ENCODE measurements around the gene PTCHD4. TPM values are rescaled to one million over a fixed set of nuclear protein-coding genes. Genes with fewer than 3 reads are reported as not detected.

PTCHD4 gene
- total RNA-seq, 2 experiments from 2014 or later: not detected

DNA sequence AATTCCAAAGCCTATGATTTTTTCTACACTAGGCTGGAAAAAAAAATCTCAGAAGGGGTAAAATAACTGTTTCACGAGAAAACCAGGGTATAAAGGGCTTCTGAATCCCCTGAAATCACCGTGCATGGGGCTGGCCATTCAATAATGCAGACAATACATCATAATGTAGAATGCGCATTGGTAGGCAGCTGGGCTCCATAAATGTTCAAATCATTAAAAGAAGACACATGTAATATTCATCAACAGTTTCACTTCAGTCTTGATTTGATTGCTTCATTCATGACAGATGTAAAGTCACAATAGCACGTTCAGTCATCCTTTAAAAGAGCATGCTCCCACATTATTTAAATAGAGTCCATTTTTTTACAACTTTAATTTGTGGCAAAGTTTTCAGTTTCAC is 20.5 kb downstream of the PTCHD4 start:
- no peaks in the 10 kb centered on the region for H3K27me3 Mint-ChIP-seq
- intact Hi-C loops (cut with micrococcal nuclease): no loop called here
- no peaks in the 10 kb centered on the region for H3K4me1 Mint-ChIP-seq (ENCODE audit: low read depth)
- H3K36me3 Mint-ChIP-seq: no peaks in the 10 kb centered on the region
- no peak overlapping the region for H3K4me3 Mint-ChIP-seq
- H3K9me3 Mint-ChIP-seq: no peaks in the 10 kb centered on the region
- POLR2A ChIA-PET: no interaction called here
- no peak overlapping the region for H3K27ac Mint-ChIP-seq
- DNase-seq: no peak
- CTCF ChIA-PET: no interaction called here

DNA sequence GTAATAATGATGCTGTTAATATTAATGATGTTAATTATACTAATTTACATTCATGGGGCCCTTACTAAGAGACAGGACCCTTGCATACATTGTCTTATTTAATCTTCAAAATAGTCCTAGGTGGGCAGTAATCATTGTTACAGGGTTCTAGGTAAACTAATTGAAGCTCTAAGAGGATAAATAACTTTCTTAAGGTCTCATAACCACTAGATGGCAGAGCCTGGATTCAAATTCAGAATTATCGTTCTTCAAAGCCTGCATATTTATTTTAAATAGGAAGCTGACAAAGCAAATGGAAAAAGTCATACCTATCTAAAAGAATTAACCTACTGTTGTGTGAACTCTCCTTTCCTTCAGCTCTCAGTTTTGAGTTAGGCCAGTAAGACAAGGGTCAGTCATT is 23.5 kb downstream of the PTCHD4 start:
- DNase-seq: no peak
- POLR2A ChIA-PET: no interaction called here
- Mint-ChIP-seq H3K9me3 (peaks cover 3% of the 10 kb centered on the region), H3K27ac (no peak overlapping the region), H3K27me3 (no peaks in the 10 kb centered on the region), H3K4me1 (ENCODE audit: low read depth) (no peaks in the 10 kb centered on the region), H3K4me3 (no peak overlapping the region), H3K36me3 (no peaks in the 10 kb centered on the region)
- CTCF ChIA-PET: no interaction called here
- intact Hi-C loops (cut with micrococcal nuclease): no loop called here

DNA sequence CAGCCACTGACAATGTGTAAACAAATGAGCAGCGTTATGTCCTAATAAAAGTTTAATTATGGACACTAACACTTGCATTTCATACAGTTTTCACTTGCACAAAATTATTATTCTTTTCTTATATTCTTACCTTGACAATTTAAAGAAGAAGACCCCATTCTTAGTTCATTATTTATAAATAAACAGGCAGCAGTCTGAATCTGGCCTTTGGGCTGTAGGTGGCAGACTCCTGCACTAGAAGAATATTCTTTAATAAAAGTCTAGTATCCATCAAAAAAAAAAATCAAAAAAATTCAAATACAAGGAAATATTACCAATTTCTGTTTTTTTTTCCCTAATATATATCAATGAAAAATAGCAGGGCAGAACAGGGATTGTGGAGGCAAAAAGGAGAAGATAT is 24.8 kb downstream of the PTCHD4 start:
- no peak for DNase-seq
- H3K9me3 Mint-ChIP-seq: peaks cover 3% of the 10 kb centered on the region
- intact Hi-C loops (cut with micrococcal nuclease): no loop called here
- H3K27ac Mint-ChIP-seq: no peak overlapping the region
- H3K4me1 Mint-ChIP-seq (ENCODE audit: low read depth): no peaks in the 10 kb centered on the region
- H3K36me3 Mint-ChIP-seq: no peaks in the 10 kb centered on the region
- ChIA-PET CTCF (no interaction called here), POLR2A (no interaction called here)
- no peak overlapping the region for H3K4me3 Mint-ChIP-seq
- no peaks in the 10 kb centered on the region for H3K27me3 Mint-ChIP-seq

DNA sequence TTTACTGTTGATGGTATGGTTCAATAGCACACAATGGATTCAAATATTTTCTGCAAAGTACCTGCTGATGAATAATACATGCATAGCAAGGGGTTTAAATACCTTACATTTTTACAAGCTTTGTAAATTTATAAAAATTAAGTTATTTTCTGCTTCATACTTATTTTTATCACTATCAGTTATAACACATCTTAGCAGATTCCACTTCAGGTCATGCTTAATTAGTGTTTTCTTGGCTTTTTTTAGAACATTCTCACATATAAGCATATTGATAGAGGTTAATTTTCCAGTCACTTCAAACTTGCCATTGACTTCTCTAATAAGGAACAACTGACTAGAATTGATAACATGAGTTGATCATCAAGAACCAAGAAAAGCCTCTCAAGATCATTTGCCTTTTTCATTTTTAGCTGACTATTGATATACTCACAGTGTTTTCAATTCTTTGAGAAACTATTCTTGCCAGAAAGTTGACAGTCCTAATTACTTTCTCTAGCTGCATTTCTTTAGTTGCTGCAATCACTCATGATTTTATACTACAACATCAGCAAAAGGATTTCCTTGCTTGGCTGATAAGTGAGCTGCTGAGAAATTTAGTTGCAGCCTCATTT is 25.8 kb downstream of the PTCHD4 start:
- no peaks in the 10 kb centered on the region for H3K36me3 Mint-ChIP-seq
- intact Hi-C loops (cut with micrococcal nuclease): no loop called here
- H3K4me3 Mint-ChIP-seq: no peak overlapping the region
- no peak overlapping the region for H3K27ac Mint-ChIP-seq
- POLR2A ChIA-PET: interaction anchor here (0.6 kb wide), 1 partner anchor 339 kb away, joined by 4 read pairs; no protein-coding TSS in a partner anchor
- DNase-seq: no peak
- peaks cover 3% of the 10 kb centered on the region for H3K9me3 Mint-ChIP-seq
- CTCF ChIA-PET: interaction anchor here (0.6 kb wide), 1 partner anchor 18 kb away, joined by 3 read pairs; no protein-coding TSS in a partner anchor
- H3K27me3 Mint-ChIP-seq: no peaks in the 10 kb centered on the region
- H3K4me1 Mint-ChIP-seq (ENCODE audit: low read depth): no peaks in the 10 kb centered on the region

DNA sequence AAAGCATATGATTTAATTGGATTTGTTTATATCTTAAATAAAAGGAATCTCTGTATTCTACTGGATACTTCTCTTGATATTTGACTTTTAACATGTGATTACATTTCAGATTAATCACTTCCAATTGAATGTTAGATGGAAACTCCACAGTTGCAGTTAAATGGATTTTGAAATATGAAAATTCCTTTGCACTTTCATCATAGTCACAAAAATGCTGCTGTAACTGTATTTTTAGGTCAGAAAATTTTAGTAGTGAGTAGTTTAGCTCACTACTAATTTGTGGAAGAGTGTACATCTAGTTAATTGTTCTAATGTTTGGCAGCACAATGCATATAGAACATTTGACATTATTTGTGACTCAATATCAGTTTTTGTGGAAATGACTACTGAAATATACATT is 26.8 kb downstream of the PTCHD4 start:
- intact Hi-C loops (cut with micrococcal nuclease): no loop called here
- Mint-ChIP-seq H3K4me1 (ENCODE audit: low read depth) (no peaks in the 10 kb centered on the region), H3K27me3 (no peaks in the 10 kb centered on the region), H3K4me3 (no peak overlapping the region), H3K9me3 (peaks cover 3% of the 10 kb centered on the region), H3K36me3 (no peaks in the 10 kb centered on the region), H3K27ac (no peak overlapping the region)
- CTCF ChIA-PET: no interaction called here
- POLR2A ChIA-PET: no interaction called here
- no peak for DNase-seq

DNA sequence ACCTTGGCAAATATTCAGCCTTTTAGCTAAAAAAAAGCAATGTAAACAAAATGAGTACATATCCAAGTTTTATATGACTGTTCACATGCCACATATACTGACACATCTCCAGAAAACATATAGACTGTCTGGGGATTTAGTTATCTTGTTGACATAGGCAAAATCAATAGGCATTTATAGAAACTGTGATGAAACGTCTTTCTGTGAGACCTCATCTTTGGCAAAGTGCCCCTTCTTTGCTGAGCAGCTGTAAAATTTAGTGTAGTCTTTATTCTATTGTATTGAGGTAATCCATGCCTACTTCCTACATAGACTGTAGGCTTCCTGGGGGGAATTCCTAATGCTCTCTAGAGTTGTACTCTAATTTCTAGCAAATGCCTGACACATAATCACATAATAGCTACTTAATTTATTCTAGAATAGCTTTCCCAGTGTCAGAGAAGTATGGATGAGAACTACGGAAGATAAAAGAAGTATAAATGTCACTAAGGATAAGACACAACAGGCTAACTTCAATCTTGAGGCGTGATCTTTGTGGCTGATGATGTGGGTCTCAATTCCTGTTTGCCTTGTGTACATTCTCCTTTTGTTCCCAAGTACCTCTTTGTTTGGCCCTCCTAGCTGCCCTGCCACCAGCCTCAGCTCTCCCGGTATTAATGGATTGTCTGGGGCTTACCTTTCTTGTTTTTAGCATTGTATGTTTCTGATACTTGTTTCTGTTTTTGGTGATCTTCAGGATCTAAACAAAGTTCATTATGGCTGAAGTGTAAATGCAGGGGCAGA is 30.6 kb downstream of the PTCHD4 start:
- intact Hi-C loops (cut with micrococcal nuclease): no loop called here
- CTCF ChIA-PET: no interaction called here
- H3K27ac Mint-ChIP-seq: no peak overlapping the region
- peaks cover 3% of the 10 kb centered on the region for H3K9me3 Mint-ChIP-seq
- H3K36me3 Mint-ChIP-seq: no peaks in the 10 kb centered on the region
- no peaks in the 10 kb centered on the region for H3K27me3 Mint-ChIP-seq
- no peak for DNase-seq
- H3K4me3 Mint-ChIP-seq: no peak overlapping the region
- no peaks in the 10 kb centered on the region for H3K4me1 Mint-ChIP-seq (ENCODE audit: low read depth)
- POLR2A ChIA-PET: no interaction called here

DNA sequence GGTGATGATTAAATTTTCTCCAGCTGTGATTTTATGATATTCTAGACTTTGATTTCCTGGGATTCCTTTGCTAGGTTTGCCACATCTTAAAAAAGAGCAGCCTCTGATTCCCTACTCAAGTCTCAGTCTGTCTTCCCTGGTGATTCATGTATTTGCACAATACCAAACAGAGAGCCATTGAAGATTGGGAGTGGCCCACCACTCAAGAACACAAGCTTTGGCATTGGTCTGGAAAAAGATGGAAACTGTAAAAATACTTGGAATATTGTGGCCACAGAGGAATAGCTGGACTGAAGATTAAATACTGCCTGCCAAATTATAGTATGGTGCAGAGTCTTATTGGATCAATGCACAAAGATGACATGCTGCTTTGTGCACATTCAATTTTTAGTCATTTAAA is 32.9 kb downstream of the PTCHD4 start:
- intact Hi-C loops (cut with micrococcal nuclease): no loop called here
- Mint-ChIP-seq H3K36me3 (no peaks in the 10 kb centered on the region), H3K9me3 (no peaks in the 10 kb centered on the region), H3K27ac (no peak overlapping the region), H3K27me3 (no peaks in the 10 kb centered on the region), H3K4me1 (ENCODE audit: low read depth) (no peaks in the 10 kb centered on the region), H3K4me3 (no peak overlapping the region)
- ChIA-PET POLR2A (no interaction called here), CTCF (no interaction called here)
- DNase-seq: no peak

DNA sequence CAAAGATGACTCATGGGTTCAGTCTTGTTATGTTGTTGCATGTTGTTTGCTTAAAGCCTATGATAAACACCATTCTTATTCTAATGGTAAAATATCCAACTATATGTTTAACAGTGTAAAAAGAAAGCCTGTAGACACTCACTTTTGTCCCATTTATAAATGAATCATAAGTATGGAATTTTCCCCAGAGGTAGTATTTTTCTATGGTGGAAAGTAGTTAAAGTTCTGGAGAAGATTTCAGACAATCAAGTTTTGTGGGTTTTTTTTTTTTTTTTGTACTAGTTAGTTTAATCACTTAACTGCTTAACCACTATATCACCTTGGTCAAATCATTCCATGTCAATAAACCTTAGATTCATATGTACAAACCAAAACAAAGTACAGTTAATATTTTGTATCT is 35.8 kb downstream of the PTCHD4 start:
- Mint-ChIP-seq H3K9me3 (no peaks in the 10 kb centered on the region), H3K27ac (no peak overlapping the region), H3K27me3 (peaks cover 4% of the 10 kb centered on the region), H3K4me1 (ENCODE audit: low read depth) (no peaks in the 10 kb centered on the region), H3K36me3 (no peaks in the 10 kb centered on the region), H3K4me3 (no peak overlapping the region)
- ChIA-PET POLR2A (no interaction called here), CTCF (no interaction called here)
- DNase-seq: no peak
- intact Hi-C loops (cut with micrococcal nuclease): no loop called here

DNA sequence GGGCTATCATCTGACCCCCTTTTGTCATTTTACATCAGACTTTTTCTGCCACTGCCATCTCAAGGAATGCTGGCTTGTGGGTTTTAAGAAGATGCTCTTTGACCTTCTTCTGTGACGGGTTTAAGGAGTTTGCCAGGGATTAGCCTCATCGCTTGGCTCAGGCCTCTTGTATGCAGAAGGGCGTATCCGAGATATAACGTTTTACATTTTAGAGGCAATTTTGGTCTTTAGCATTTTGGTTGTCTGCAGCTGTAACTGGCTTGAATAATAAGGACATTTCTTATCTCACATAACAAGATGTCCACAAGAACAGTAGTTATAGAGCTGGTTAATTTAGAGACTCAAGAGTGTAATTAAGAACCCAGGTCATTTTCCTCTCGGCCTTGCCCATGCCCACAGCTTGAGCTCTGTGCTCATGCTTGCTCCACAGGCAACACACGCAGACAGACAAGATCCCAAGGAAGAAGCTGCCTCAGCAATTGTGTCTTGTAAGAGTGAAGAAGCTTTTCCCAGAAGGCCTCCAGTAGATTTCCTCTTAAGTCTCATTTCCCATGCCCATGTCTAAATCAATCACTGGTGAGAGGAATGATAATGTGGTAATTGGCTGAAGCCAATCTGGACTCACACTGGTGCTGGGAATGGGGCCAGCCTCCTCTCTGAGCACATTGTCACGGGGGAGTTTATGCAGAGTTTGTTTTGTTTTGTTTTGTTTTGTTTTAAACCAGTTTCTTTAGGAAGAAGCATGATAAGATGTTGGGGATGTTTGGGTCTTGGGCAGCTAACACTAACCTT is 36.8 kb downstream of the PTCHD4 start:
- Mint-ChIP-seq H3K27ac (no peak overlapping the region), H3K27me3 (peaks cover 10% of the 10 kb centered on the region), H3K9me3 (no peaks in the 10 kb centered on the region), H3K4me1 (ENCODE audit: low read depth) (peaks cover 3% of the 10 kb centered on the region), H3K4me3 (no peak overlapping the region), H3K36me3 (no peaks in the 10 kb centered on the region)
- CTCF ChIA-PET: no interaction called here
- POLR2A ChIA-PET: no interaction called here
- DNase-seq: no peak
- intact Hi-C loops (cut with micrococcal nuclease): no loop called here

DNA sequence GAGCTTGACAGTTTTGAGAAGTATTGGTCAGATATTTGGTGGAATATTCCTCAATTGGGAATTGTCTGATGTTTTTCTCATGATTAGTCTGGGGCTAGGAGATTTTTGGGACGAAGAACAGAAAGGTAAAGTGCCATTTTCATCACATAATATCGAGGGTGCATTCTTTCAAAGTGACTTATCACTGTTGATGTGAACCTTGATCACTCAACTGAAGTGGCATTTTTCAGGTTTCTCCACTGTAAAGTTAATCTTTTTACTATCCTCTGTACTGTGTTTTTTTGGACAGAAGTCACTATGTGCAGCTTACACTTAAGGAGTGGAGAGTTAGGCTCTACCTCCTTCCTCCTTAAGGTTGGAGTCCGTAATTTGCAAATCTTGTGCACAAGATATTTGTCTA is 39.2 kb downstream of the PTCHD4 start:
- Mint-ChIP-seq H3K27ac (no peak overlapping the region), H3K9me3 (no peaks in the 10 kb centered on the region), H3K36me3 (no peaks in the 10 kb centered on the region), H3K27me3 (peaks cover 20% of the 10 kb centered on the region), H3K4me3 (no peak overlapping the region), H3K4me1 (ENCODE audit: low read depth) (peaks cover 5% of the 10 kb centered on the region)
- ChIA-PET CTCF (no interaction called here), POLR2A (no interaction called here)
- no peak for DNase-seq
- intact Hi-C loops (cut with micrococcal nuclease): no loop called here

DNA sequence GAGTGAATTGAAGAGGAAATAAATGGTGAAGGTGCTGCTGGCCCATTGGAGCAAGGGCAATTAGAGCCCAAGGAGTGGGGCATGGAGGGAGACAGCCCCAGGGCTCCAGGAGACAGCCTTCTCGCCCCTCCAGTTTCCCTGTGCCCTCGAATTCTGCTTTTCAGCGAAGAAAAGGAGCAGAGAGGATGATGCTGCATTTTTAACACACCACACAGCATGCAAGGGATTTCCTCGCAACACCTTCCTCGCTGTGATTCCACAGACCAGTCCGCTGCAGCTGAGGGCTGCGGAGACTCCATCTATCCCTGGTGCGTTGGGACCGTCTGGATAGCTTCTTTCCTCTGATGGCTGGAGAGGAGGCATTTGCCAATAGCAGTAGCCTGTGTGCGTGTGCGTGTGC is 41.7 kb downstream of the PTCHD4 start:
- CTCF ChIA-PET: no interaction called here
- Mint-ChIP-seq H3K9me3 (no peaks in the 10 kb centered on the region), H3K27ac (no peak overlapping the region), H3K4me1 (ENCODE audit: low read depth) (peaks cover 5% of the 10 kb centered on the region), H3K36me3 (no peaks in the 10 kb centered on the region), H3K27me3 (peaks cover 20% of the 10 kb centered on the region), H3K4me3 (no peak overlapping the region)
- POLR2A ChIA-PET: no interaction called here
- no peak for DNase-seq
- intact Hi-C loops (cut with micrococcal nuclease): no loop called here

DNA sequence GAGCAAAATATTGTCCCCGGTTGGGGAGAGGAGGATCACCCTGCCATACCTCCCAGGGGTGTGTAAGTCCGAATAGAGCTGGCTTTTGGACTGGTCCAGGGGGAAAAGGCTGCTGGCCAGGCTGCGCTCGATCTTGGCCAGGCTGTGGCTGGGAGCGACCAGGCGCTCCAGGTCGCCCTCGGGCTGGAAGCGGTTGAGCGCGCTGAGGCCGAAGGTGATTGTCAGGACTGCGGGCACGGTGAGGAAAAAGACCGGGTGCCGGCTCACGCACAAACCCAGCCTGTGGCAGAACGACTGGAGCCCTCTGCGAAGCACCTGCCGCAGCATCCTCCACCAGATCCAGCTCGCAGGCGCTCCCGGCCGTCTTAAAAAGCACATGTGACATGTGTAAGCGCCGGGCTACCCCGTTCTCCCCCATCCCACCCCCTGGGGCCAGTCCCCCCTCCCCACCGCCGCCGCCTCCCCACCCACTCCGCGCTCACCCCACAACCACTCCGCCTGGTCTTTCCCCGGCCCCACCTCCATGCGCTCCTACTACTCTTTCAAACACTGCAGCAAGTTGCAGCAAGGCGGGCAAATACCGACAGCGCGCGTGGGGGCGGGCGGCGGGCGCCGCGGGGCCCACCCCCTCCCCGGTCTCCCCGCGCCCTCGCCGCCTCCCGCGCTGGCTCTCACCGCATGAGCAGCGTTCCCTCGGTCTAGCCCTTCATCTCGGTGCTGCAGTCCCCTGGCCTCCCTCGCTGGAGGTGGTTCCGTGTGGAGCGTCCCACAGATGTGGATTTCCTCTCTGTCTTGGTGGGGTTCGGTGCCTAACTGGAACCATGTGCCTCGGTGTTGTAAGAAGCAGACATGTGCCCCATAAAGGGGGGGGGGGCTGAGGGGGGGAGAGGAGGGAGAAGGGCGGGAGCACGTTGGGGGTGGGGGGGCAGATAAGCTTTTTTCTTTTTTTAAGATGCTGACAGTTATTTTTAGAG is 42.4 kb downstream of the PTCHD4 start:
- Mint-ChIP-seq H3K4me1 (ENCODE audit: low read depth) (peaks cover 5% of the 10 kb centered on the region), H3K27ac (no peak overlapping the region), H3K9me3 (no peaks in the 10 kb centered on the region), H3K36me3 (no peaks in the 10 kb centered on the region), H3K4me3 (no peak overlapping the region), H3K27me3 (peaks cover 20% of the 10 kb centered on the region)
- CTCF ChIA-PET: no interaction called here
- POLR2A ChIA-PET: no interaction called here
- intact Hi-C loops (cut with micrococcal nuclease): no loop called here
- no peak for DNase-seq

All from activated CD4-positive, alpha-beta memory T cell treated with anti-CD3 and anti-CD28 coated beads for 36 hours (primary cell).